Calu3 (cell line): Measurements from ENCODE around the gene ASCL1. TPM values are rescaled to one million over a fixed set of nuclear protein-coding genes. Genes with fewer than 3 reads are reported as not detected.

Source experiments
- BruUV-seq: library from RNA; stranded (reverse); fragments of 400-500 nt; replicated peaks from 2 replicates; lab custom pipeline; 2021; lab: Mats Ljungman, UMichigan
- CTCF ChIA-PET: fragments of 300-600 bp; sonication (Branson Sonifier 250); formaldehyde crosslinking; loops from one replicate; lab custom pipeline; 2022; ENCODE audit warnings: antibody characterized with exemption; lab: Charles Lee
- DNase-seq: peaks from one replicate; pipeline ENCODE4 v3.0.0; 2022
- H3K27ac Mint-ChIP-seq: one replicate; pipeline ENCODE4 v1.8.0; 2022; ENCODE audit warnings: mixed read lengths; ENCODE audit not compliant: unreplicated experiment
- H3K27me3 Mint-ChIP-seq: one replicate; pipeline ENCODE4 v1.8.0; 2022; ENCODE audit warnings: mixed read lengths; ENCODE audit not compliant: unreplicated experiment
- H3K36me3 Mint-ChIP-seq: one replicate; pipeline ENCODE4 v1.8.0; 2022; ENCODE audit warnings: mild to moderate bottlenecking, moderate library complexity, mixed read lengths; ENCODE audit not compliant: insufficient read depth, unreplicated experiment
- H3K4me1 Mint-ChIP-seq: one replicate; pipeline ENCODE4 v1.8.0; 2022; ENCODE audit warnings: mild to moderate bottlenecking, low read depth, mixed read lengths; ENCODE audit not compliant: unreplicated experiment
- H3K4me3 Mint-ChIP-seq: one replicate; pipeline ENCODE4 v1.8.0; 2022; ENCODE audit warnings: mild to moderate bottlenecking, low read depth, moderate library complexity, mixed read lengths; ENCODE audit not compliant: unreplicated experiment
- H3K9me3 Mint-ChIP-seq: one replicate; pipeline ENCODE4 v1.8.0; 2022; ENCODE audit warnings: low read depth, mixed read lengths; ENCODE audit not compliant: unreplicated experiment
- intact Hi-C: fragments of 100-400 bp; cut with micrococcal nuclease; formaldehyde crosslinking; loops from one replicate; pipeline ENCODE4 v1.10.0; 2022; ENCODE audit not compliant: unreplicated experiment
- total RNA-seq: library from RNA; stranded (reverse); gene quantifications from 2 replicates; pipeline ENCODE4 v1.2.3, GENCODE V29; 2022
- TF ChIP-seq, protein P1 (sequence below): fragments of 200-600 bp; IDR thresholded peaks from one replicate; pipeline ENCODE4 v1.8.0; 2022; ENCODE audit warnings: antibody characterized with exemption; ENCODE audit not compliant: unreplicated experiment

The ASCL1 gene
- total RNA-seq, 1 experiment from 2014 or later: not detected

DNA sequence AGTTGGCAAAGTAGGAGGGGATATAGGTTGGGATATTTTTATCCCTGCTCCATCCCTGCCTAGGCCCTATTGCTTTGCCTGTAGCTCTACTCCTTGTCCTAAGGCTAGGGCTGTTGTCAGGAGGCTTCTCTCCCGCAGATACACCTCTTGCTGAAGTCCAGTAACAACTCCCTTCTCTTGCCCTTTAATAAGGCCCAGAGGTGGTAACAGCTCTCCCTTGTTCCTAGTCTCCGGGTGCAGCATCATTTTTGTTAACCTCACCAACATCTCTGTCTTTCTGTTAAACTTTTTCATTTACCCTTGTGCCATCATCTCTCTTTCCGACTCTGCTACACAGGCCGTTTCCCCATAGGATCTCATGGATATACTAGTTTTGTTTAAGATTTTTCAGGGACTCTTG lies 6.3 kb downstream of the ASCL1 start:
- no TSS peak for BruUV-seq
- TF ChIP-seq, protein P1, sequence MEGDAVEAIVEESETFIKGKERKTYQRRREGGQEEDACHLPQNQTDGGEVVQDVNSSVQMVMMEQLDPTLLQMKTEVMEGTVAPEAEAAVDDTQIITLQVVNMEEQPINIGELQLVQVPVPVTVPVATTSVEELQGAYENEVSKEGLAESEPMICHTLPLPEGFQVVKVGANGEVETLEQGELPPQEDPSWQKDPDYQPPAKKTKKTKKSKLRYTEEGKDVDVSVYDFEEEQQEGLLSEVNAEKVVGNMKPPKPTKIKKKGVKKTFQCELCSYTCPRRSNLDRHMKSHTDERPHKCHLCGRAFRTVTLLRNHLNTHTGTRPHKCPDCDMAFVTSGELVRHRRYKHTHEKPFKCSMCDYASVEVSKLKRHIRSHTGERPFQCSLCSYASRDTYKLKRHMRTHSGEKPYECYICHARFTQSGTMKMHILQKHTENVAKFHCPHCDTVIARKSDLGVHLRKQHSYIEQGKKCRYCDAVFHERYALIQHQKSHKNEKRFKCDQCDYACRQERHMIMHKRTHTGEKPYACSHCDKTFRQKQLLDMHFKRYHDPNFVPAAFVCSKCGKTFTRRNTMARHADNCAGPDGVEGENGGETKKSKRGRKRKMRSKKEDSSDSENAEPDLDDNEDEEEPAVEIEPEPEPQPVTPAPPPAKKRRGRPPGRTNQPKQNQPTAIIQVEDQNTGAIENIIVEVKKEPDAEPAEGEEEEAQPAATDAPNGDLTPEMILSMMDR: no peak
- CTCF ChIA-PET: no interaction called here
- intact Hi-C loops: no loop called here
- peaks cover 99% of the 10 kb centered on the region for H3K27me3 Mint-ChIP-seq
- no peak overlapping the region for H3K4me3 Mint-ChIP-seq
- peaks cover 9% of the 10 kb centered on the region for H3K4me1 Mint-ChIP-seq
- H3K36me3 Mint-ChIP-seq: no peaks in the 10 kb centered on the region
- no peak overlapping the region for H3K27ac Mint-ChIP-seq
- DNase-seq: no peak
- H3K9me3 Mint-ChIP-seq: peaks cover 3% of the 10 kb centered on the region

DNA sequence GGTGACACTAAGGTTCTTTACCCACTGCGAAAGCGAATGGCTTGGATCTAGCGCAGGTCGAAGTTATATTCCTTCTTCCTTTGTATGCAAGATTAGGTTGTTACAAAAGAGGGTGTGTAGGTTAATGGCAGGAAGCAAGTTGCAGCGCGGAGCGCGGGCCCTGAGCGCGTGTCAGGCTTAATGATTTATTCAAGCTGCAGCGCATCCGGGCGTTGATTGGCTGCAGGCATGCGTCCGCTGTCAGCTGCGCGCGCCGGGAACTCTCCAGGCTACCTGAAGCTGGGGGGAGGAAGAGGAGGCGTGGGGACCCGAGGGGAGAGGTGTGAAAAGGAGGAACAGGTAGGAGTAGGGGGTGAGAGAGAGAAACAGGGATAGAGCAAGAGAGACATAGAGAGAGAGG lies 7.4 kb downstream of the ASCL1 start:
- peaks cover 3% of the 10 kb centered on the region for H3K9me3 Mint-ChIP-seq
- peaks cover 89% of the 10 kb centered on the region for H3K27me3 Mint-ChIP-seq
- peaks cover 9% of the 10 kb centered on the region for H3K4me1 Mint-ChIP-seq
- CTCF ChIA-PET: no interaction called here
- DNase-seq: peak; percentile 36
- H3K4me3 Mint-ChIP-seq: no peak overlapping the region
- no TSS peak for BruUV-seq
- H3K36me3 Mint-ChIP-seq: no peaks in the 10 kb centered on the region
- no peak overlapping the region for H3K27ac Mint-ChIP-seq
- intact Hi-C loops: no loop called here
- TF ChIP-seq, protein P1: no peak

DNA sequence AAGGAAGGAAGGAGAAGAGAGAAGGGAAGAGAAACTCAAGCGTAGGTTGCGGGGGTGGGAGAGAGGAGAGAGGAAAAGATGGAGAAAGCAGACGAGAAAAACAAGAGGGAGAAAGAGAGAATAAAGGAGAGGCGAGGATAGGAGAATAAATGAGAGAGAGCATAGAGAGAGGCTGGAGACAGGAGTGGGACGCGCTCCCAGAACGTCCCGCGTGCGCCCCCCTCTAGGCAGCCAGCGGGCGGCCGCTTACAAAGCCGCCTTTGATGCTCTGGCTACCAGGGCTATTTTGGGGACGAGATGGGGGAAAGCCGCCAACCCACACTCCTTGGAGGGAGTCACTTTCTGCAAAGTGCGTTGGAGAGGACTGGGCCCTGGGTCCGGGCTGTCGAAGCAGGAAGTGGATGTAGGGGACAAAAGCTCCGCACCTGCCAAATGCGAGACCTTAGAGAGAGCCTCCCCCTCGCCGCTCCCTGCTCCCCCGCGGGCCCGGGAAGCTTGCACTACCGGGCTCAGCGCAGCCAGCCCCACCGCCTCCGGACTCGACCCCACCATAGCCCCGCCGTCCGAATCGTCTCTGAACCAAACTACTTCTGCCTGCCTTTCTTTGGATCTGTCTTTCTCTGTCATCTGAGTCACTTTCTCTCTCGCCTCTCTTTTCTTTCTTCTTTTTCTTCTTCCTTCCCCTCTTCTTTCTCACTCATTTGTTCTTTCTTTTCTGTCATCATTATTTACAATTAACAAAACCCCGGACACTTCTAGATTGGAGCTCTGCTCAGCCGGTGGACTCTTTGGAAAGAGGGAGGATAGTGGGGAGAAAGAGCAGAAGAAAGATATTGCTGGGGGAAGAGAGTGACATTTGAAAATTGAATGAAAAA lies 8.0 kb downstream of the ASCL1 start:
- CTCF ChIA-PET: no interaction called here
- H3K4me1 Mint-ChIP-seq: peaks cover 9% of the 10 kb centered on the region

DNA sequence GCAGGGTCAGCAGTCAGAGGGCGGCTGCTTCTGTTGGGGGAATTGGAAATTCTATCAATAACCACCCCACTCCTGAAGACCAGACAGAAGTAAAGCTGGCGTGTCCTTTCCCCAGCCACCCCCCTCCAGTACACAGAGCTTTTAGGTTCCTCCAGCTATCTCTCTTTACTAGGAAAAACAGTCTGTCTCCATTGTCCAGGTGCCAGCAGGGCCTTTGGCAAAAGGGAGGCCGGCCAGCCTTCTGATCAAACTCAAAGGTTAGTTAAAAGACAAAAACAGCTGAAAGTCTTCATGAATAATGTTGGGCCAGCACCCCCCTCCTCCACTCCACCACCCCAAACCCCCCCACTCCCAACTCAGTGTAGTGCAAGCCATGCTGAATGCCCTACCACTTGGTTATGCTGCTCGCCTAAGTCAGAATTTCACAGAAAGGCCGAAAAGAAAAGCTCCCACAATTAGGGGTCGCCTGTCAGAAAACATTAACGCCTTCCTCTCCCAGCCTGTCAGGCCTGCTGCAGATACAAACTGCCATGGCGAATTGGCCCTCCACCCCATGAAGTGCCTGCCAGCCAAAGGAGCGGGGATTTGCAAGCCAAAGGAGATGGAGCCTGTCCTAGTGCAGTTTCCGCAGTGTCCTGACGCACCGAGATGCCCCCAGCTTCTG lies 8.9 kb downstream of the ASCL1 start:
- TF ChIP-seq, protein P1: no peak
- Mint-ChIP-seq H3K4me1 (peaks cover 9% of the 10 kb centered on the region), H3K36me3 (no peaks in the 10 kb centered on the region), H3K9me3 (peaks cover 3% of the 10 kb centered on the region), H3K27me3 (peaks cover 75% of the 10 kb centered on the region), H3K4me3 (no peak overlapping the region), H3K27ac (no peak overlapping the region)
- no TSS peak for BruUV-seq
- CTCF ChIA-PET: interaction anchor here (0.6 to 0.9 kb wide), 2 partner anchors 83 to 302 kb away, joined by 3 to 7 read pairs; no protein-coding TSS in a partner anchor
- intact Hi-C loops: no loop called here
- no peak for DNase-seq

More for the DNA sequence above, 8.0 kb downstream of the ASCL1 start:
- Mint-ChIP-seq H3K9me3 (peaks cover 3% of the 10 kb centered on the region), H3K27ac (no peak overlapping the region), H3K4me3 (no peak overlapping the region), H3K36me3 (no peaks in the 10 kb centered on the region), H3K27me3 (peaks cover 83% of the 10 kb centered on the region)
- BruUV-seq: no TSS peak
- intact Hi-C loops: no loop called here
- no peak for DNase-seq
- TF ChIP-seq, protein P1: no peak
